Measurements from ENCODE around the gene ZNF565.

The ZNF565 gene

GRCh38 chr19:36215276-36216123 is 1.0 kb upstream of the ZNF565 start:
- peak; percentile 22 for DNase-seq (ENCODE audit: extremely low spot score)
- CTCF ChIA-PET: interaction anchor here (1.1 kb wide), 1 partner anchor 155 kb away, joined by 4 read pairs; no protein-coding TSS in a partner anchor

DNA sequence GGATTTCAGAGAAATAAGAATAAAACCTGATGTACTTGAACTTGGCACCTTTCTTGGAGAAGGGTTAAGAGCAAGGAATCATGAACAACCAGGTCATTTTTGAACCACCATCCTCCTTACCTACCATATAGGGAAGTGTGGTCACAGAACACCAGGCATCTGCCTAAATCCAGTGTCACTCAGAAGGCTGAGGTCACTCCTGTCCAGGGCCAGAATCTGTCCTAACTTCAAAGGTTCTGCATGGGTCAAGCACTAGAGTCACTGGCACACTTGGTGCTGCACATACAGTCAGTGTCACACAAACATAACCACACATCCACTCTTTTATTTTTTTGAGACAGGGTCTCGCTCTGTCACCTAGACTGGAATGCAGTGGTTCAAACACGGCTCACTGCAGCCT is 1.6 kb downstream of the ZNF565 start:
- POLR2A ChIA-PET: no interaction called here
- no peak for DNase-seq (ENCODE audit: extremely low spot score)
- TF ChIP-seq CTCF (IDR thresholded peaks at IDR 0.05; ENCODE audit: control extremely low read depth, extremely low read depth, low read depth, missing control alignments): no peak
- CTCF ChIA-PET: no interaction called here

More at GRCh38 chr19:36215276-36216123, 1.0 kb upstream of the ZNF565 start:
- POLR2A ChIA-PET: interaction anchor here (0.5 to 1.3 kb wide), 2 partner anchors 34 to 1155 kb away, joined by 7 read pairs; partner anchors contain the start of gene ZNF527
- no peak for TF ChIP-seq CTCF (IDR thresholded peaks at IDR 0.05; ENCODE audit: control extremely low read depth, extremely low read depth, low read depth, missing control alignments)

- POLR2A ChIA-PET: no interaction called here
- no peak for TF ChIP-seq CTCF (IDR thresholded peaks at IDR 0.05; ENCODE audit: control extremely low read depth, extremely low read depth, low read depth, missing control alignments)
- DNase-seq (ENCODE audit: extremely low spot score): no peak
- CTCF ChIA-PET: interaction anchor here (0.7 kb wide), 1 partner anchor 82 kb away, joined by 3 read pairs; no protein-coding TSS in a partner anchor
Measured at GRCh38 chr19:36210497-36210896, 4.0 kb downstream of the ZNF565 start.

DNA sequence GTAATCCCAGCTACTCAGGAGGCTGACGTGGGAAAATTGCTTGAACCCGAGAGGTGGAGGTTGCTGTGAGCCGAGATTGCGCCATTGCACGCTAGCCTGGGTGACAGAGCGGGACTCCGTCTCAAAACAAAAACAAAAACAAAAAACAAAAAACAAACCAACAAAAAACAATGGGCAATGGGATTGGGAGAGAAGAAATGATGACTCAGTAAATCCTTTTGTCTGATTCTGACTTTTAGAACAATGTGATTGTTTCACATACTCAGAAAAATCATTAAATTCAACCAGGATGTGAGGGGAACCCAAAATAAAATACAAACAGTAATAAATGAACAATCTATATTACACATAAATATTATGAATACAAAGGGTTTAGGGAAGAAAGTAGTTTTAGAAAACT is 5.1 kb downstream of the ZNF565 start:
- no peak for DNase-seq (ENCODE audit: extremely low spot score)
- TF ChIP-seq CTCF (IDR thresholded peaks at IDR 0.05; ENCODE audit: control extremely low read depth, extremely low read depth, low read depth, missing control alignments): no peak
- ChIA-PET POLR2A (no interaction called here), CTCF (no interaction called here)

- ChIA-PET POLR2A (interaction anchor here (0.6 kb wide), 2 partner anchors 20 to 114 kb away, joined by 3 read pairs; no protein-coding TSS in a partner anchor), CTCF (interaction anchor here (1.0 to 1.8 kb wide), 4 partner anchors 9 to 80 kb away, joined by 3 to 5 read pairs (median 4); no protein-coding TSS in a partner anchor)
- peak; percentile 62 for DNase-seq (ENCODE audit: extremely low spot score)
- TF ChIP-seq CTCF (IDR thresholded peaks at IDR 0.05; ENCODE audit: control extremely low read depth, extremely low read depth, low read depth, missing control alignments): no peak
Measured at GRCh38 chr19:36207605-36208252, 6.7 kb downstream of the ZNF565 start.

- DNase-seq (ENCODE audit: extremely low spot score): no peak
- ChIA-PET CTCF (interaction anchor here (1.8 kb wide), 1 partner anchor 8 kb away, joined by 6 read pairs; no protein-coding TSS in a partner anchor), POLR2A (interaction anchor here (0.6 to 0.7 kb wide), 2 partner anchors 64 to 923 kb away, joined by 4 to 5 read pairs; no protein-coding TSS in a partner anchor)
- TF ChIP-seq CTCF (IDR thresholded peaks at IDR 0.05; ENCODE audit: control extremely low read depth, extremely low read depth, low read depth, missing control alignments): no peak
Measured at GRCh38 chr19:36203293-36203692, 11.2 kb downstream of the ZNF565 start.

All from GM10248 (cell line).